GM19372 (cell line): Measurements from ENCODE around the gene LSMEM2.
"Not testable (repeated sequence)": the region's sequence is repeated elsewhere in the genome, so short reads cannot be mapped to it uniquely, and the experiment has no call there.

Experiments
- ATAC-seq: cut with Tn5 transposase; IDR thresholded peaks from one replicate; pipeline ENCODE4 v1.9.1; 2021; ENCODE audit warnings: mild to moderate bottlenecking, low read depth, moderate library complexity; ENCODE audit not compliant: unreplicated experiment

The LSMEM2 gene

GRCh38 chr3:50295553-50296431 is 16.9 kb downstream of the LSMEM2 start:
- ATAC-seq: no peak

DNA sequence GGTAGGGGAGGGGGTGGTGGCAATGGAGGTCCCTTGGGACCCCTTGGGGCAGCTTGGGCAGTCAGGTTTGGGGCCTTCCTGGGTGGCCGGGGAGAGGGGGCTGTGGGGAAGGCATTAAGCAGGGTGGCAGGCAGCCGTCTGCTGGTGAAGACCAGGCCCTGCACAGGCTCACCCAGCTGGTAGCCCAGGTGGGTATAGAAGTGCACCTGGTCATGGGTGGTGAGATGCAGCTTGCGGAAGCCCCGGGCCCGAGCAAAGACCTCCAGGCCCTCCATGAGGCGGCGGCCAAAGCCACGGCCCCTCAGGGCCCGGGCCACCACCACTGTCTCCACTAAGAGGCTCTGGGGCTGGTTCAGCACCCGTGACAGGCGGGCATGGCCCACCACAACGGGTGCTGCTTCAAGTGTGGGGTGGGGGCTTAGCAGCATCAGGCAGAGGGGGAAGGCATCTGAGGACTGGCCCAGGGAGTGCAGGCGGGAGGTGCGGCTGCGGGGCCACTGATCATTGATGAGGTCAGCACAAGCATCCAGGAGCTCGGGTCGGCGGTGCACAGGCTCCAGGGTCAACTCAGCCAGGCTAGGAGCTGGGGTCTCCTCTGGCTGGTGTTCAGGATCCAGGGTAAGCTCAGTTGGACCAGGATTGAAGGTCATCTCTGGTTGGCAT is 18.0 kb downstream of the LSMEM2 start:
- ATAC-seq: no peak

DNA sequence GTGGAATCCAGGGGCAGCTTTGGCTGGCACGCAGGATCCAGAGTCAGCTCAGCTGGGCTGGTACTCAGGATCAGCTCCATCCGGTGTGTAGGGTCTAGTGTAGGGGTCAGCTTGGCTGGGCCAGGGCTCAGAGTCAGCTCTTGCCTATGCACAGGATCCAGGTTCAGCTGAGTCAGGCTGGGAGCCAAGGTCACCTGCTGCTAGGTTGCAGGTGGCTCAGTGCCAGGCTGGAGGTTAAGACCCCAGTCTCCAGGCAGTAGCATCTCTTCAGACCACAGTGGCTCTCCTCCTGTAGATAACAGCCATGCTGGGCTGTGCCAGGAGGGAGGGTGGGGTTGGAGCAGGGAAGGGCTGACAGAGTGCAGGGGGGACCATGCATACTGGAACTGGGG is 18.5 kb downstream of the LSMEM2 start:
- ATAC-seq: no peak

DNA sequence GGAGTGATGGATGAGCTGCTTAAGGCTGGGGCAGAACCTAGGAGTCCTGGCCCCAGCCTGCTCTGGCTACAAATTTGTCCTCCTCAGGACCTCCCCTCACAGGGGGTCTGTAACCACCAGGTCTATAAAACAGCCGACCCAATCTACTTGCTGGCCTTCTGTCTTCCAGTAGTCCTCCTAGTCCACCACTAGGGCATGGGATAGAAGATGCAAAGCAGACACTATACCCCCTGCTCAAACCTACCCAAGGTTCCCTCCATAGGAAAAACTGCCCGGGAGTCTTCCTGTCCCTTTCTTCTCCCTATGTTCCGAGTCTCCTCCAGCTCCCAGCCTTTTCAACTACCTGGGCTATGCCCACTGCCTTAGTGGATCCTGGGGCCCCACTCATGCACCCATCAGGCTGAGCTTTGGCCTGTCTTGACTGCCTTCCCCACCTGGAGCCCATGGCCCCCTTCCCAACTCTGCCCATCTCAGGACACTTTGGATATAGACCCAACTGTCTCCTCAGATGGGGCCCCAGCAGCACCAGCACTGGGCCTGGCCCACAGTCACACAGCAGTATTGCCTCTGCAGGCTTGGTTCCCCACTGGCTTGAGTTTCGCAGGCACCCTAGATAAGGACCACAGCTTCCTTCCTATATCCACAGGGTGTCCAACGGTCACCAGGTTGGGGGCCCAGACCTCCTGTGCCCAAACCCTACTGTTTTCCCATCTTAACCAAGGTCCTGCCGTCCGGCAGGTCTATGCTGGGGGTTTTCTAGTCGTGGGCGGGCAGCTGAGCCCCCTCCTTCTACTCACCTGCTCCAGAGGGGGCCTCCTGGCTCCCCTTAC is 19.2 kb downstream of the LSMEM2 start:
- no peak for ATAC-seq

DNA sequence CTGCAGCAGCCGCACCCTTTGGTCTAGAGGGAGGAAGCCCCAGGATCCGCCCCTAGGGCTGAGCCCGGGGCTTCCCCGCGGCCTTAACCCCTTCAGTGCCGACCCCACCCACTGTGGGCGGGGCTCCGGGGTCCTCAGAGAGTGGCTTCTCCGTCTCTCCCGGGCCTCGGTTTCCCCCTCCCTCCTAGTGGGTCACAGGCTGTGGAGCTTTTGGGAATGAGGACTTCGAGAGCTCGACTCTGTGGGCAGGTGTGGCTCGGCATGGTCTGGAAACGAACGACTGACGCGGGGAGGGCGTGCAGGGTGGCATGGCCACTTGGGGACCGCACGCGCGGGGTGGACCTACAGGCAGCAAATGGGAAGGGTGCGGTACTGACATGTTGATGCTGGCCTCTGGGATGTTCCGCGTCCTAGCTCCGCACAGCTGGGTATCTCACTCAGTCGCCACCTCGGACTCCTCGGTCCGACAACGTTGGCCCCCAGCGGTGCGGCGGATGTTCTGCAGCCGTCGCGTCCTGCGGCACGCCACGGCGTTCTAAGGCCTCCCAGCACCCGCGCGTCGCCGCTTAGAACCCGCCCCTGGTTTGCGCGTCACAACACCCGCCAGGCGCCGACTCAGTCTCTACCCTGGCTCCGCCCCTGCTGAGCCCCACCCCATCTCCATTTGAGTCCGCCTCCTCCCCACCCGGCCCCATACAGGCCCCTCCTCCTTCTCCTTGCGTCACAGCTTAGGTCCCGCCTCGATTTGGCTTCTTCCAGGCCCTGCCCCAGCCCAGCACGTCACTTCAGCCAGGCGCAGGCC is 20.1 kb downstream of the LSMEM2 start, which contains the start of the genes HYAL3 and NAA80:
Gene HYAL3 (minus strand): TSS at position 570 of the 802 bp plus-strand sequence. CDS start 3,803 bp downstream, outside the sequence.
Gene NAA80 (minus strand): TSS at position 570 of the 802 bp plus-strand sequence. CDS start 1,942 bp downstream, outside the sequence.
- ATAC-seq: peak; percentile 86

DNA sequence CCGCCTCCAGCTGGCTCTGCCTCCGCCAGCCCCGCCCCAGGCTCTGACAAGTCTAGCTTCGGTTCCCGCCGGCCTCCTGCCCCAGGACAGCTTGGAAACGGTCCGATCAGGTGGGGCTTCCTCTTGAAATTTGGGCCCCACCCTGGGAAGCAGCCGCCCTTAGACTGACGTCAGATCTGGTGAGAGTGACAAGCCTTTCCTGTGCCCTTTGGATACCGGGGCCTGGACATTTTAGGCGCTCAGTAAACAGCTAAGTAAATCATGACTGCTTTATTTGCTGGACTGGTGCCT is 20.7 kb downstream of the LSMEM2 start:
- ATAC-seq: no peak

DNA sequence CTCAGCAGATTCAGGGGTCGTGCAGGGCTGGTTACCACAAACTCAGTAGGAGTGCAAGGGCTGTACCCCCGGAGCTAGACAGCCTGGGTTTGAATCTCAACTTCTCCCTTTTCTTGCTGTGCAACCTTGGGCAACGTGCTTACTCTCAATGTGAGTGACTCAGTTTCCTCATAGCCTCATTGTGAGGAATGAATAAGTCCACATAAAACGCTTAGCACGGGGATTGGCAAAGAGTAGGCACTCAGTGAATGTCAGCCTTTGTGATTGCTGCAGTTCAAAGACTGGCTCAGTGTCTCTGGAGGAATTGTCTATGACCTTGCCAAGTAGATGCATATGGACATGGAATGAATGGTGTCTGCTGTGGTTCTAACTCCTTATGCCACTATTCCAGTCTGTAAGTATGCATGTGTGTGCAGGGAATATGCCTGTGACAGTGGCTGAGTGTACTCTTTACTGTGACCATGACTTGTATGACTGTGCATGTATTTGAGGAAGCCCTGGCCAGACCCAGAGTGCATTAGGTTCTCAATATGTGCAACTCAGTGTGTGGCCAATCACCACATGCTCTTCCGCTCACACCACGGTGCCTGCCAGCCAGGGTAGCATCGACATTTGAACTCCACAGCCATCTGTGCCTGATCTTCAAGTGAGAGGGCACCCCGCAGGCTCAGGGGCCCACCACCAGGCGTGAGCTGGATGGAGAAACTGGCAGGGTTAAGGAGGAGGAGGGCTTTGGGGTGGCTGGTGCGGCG is 21.2 kb downstream of the LSMEM2 start:
- ATAC-seq: no peak

- ATAC-seq: no peak
These were observed 21.9 kb downstream of the LSMEM2 start for GRCh38 chr3:50300681-50301254.

DNA sequence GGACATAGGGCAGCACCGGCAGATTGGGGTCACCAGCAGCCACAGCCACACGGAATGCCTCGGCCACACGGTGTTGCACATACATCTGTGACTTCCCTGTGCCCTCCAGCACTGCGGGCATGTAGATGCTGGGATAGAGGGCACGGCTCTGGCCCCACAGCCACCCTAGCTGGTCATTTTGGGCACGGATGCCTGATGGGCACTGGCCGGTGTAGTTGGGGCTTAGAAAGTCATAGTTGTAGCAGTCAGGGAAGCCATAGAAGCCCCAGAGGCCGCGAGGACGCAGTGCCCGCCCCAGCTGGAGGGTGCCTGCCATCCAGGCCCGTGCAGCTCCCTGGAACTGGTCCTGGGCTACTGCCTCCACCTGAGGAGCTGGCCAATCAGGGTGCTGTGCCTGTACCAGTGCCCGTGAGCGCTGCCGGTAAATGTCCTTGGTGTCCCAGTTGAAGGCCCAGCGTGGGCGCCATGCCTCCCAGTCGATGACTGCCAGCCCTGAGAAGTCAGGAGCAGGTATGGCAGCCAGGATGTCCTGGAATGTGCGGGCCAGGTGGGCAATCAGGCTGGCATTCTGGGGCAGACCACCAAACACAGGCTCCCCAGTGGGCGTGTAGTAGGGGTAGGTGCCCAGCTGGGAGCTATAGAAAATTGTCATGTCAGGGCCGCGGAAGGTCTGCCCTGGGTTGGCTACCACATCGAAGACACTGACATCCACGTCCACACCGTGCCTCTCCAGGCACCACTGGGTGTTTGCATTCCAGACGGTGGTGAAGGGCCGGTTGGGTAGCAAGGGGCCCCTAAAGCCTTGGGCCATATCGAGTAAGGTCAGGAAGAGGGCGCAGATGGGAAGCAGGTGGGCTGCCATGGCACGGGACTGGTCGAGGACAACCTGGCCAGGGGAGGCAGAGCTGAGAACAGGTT is 23.5 kb downstream of the LSMEM2 start:
- no peak for ATAC-seq

GRCh38 chr3:50303013-50303815 is 24.3 kb downstream of the LSMEM2 start, which contains the start of gene HYAL1:
TSS of gene HYAL1 (minus strand) at chr3:50303574. CDS start at chr3:50302956, 618 bp downstream.
- no peak for ATAC-seq

DNA sequence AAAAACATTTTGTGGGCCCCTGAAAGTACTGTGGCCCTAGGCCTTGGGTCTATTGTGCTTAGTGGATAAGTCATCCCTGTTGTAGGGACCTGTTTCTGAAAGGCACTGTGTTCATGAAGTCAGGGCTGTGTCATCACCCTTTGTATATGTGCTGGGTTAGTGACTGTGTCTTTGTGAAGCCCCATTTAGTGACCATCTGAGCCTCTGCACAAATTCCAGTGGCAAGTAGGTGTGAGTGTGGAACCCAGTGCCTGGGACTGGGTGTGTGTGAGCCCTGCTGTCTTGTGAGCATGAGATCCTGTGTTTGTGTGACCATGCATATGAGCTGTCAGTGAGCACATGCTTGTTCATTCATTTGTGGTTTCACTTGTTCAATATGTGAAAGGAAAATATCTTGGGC is 25.7 kb downstream of the LSMEM2 start:
- ATAC-seq: no peak

DNA sequence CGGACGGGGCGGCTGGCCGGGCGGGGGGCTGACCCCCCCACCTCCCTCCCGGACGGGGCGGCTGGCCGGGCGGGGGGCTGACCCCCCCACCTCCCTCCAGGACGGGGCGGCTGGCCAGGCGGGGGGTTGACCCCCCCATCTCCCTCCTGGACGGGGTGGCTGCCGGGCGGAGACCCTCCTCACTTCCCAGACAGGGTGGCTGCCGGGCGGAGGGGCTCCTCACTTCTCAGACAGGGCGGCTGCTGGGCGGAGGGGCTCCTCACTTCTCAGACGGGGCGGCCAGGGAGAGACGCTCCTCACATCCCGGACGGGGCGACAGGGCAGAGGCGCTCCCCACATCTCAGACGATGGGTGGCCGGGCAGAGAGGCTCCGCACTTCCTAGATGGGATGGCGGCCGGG is 33.2 kb downstream of the LSMEM2 start:
- ATAC-seq: not testable (repeated sequence)

- no peak for ATAC-seq
These were observed 35.5 kb downstream of the LSMEM2 start for GRCh38 chr3:50314342-50314741.

GRCh38 chr3:50314816-50315215 is 35.9 kb downstream of the LSMEM2 start:
- ATAC-seq: no peak

GRCh38 chr3:50316657-50317242 is 37.9 kb downstream of the LSMEM2 start:
- no peak for ATAC-seq

GRCh38 chr3:50317300-50317699 is 38.4 kb downstream of the LSMEM2 start:
- no peak for ATAC-seq

DNA sequence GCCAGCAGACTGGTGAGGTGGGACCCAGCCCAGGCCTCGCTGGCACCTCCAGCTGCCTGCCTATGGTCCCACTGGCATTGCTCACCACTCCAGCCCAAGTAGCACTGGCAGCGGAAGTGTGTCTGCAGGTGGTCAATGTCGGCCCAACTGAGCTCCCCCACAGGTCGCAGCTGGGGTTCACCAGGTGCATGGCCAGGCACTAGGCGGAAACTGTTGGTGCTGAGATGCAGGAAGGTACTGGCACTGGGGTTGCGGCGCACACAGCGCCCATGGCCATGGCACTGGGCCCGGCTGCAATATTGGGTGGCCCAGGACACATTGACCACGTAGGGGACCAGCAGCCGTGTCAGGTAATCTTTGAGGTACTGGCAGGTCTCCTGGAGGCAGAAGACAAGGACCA is 39.3 kb downstream of the LSMEM2 start:
- no peak for ATAC-seq
